HL-60 (cell line): ENCODE data around the gene HEPN1.

ENCODE experiments used
- DNase-seq, 2 experiments: peaks; one replicate each; pipeline ENCODE4 v3.0.0-alpha.2; 2010 to 2020; ENCODE audit warnings: low read depth in 1 of 2, low spot score in 1 of 2
- H3K27ac ChIP-seq: fragments of 250-450 bp; sonication (Bioruptor Pico); replicated peaks from 2 replicates; pipeline ENCODE4 v1.5.1; 2020; ENCODE audit warnings: mild to moderate bottlenecking, moderate library complexity
- H3K27me3 ChIP-seq: fragments of 250-450 bp; sonication (Bioruptor Pico); 2 replicates; pipeline ENCODE4 v1.5.1; 2021; ENCODE audit warnings: mild to moderate bottlenecking, moderate library complexity; ENCODE audit not compliant: insufficient read depth, poor library complexity, severe bottlenecking
- H3K4me3 ChIP-seq: replicated peaks from 2 replicates; pipeline ENCODE4 v1.5.1; 2011; ENCODE audit warnings: mild to moderate bottlenecking, control low read depth, low read length; ENCODE audit not compliant: insufficient read depth
- CTCF ChIP-seq: IDR thresholded peaks from one replicate; pipeline ENCODE4 v1.5.1; 2011; ENCODE audit warnings: low read length, control low read depth, inconsistent platforms; ENCODE audit not compliant: insufficient read depth
- GABPA ChIP-seq: IDR thresholded peaks from 2 replicates; pipeline ENCODE4 v1.6.1; 2012; ENCODE audit warnings: low read depth
- POLR2AphosphoS5 ChIP-seq: IDR thresholded peaks from 2 replicates; pipeline ENCODE4 v1.6.1; 2012; ENCODE audit warnings: low read depth
- REST ChIP-seq: IDR thresholded peaks from 2 replicates; pipeline ENCODE4 v1.6.1; 2012; ENCODE audit warnings: low read depth; ENCODE audit not compliant: insufficient replicate concordance
- SPI1 ChIP-seq: IDR thresholded peaks from 2 replicates; pipeline ENCODE4 v1.6.1; 2012; ENCODE audit warnings: low read depth, mild to moderate bottlenecking, borderline replicate concordance

HEPN1 gene

GRCh38 chr11:124872280-124872679 lies 46.8 kb upstream of the HEPN1 start:
- DNase-seq = no peak
- Histone ChIP-seq H3K4me3 (no peak overlapping the region), H3K27ac (no peak overlapping the region), H3K27me3 (peaks cover 48% of the 10 kb centered on the region)
- no peak for TF ChIP-seq CTCF
- TF ChIP-seq POLR2AphosphoS5 = no peak
- TF ChIP-seq SPI1 = no peak
- TF ChIP-seq GABPA = no peak
- no peak for TF ChIP-seq REST

GRCh38 chr11:124872741-124873140 lies 46.3 kb upstream of the HEPN1 start:
- Histone ChIP-seq H3K27ac (no peak overlapping the region), H3K4me3 (no peak overlapping the region), H3K27me3 (peaks cover 46% of the 10 kb centered on the region)
- DNase-seq = no peak
- TF ChIP-seq SPI1 (no peak), POLR2AphosphoS5 (no peak), CTCF (no peak), REST (no peak), GABPA (no peak)

GRCh38 chr11:124873951-124874350 lies 45.1 kb upstream of the HEPN1 start:
- Histone ChIP-seq H3K27ac (no peak overlapping the region), H3K4me3 (no peak overlapping the region), H3K27me3 (peaks cover 33% of the 10 kb centered on the region)
- DNase-seq = no peak
- TF ChIP-seq CTCF (no peak), REST (no peak), GABPA (no peak), POLR2AphosphoS5 (no peak), SPI1 (no peak)
